ENCODE data around the gene TMPRSS2.

The TMPRSS2 gene

GRCh38 chr21:41500931-41501381 lies 7.0 kb downstream of the TMPRSS2 start (continued):
- no peak for TF ChIP-seq ZNF560 (tag by site-specific recombination; IDR thresholded peaks at IDR 0.05; ENCODE audit: borderline replicate concordance)
- no peak for TF ChIP-seq ZNF585B (tag by site-specific recombination; IDR thresholded peaks at IDR 0.05)
- no peak for TF ChIP-seq GLI4 (tag by site-specific recombination; IDR thresholded peaks at IDR 0.05)
- TF ChIP-seq ZNF747 (tag by site-specific recombination; IDR thresholded peaks at IDR 0.05), result no peak
- TF ChIP-seq ZNF776 (tag by site-specific recombination; IDR thresholded peaks at IDR 0.05; ENCODE audit: borderline replicate concordance), result no peak

GRCh38 chr21:41500363-41500762 lies 7.6 kb downstream of the TMPRSS2 start:
- POLR2A ChIA-PET, result no interaction called here
- Histone ChIP-seq H3K36me3 (ENCODE audit: control insufficient read depth in 2 of 2, insufficient read depth in 1 of 2, low read length in 2 of 2) (no peaks in the 10 kb centered on the region), H3K4me1 (ENCODE audit: control insufficient read depth, insufficient read depth, low read length) (no peaks in the 10 kb centered on the region), H3K4me3 (ENCODE audit: low read depth, low read length) (no peak overlapping the region), H3K9me3 (ENCODE audit: control insufficient read depth, insufficient read depth, low read depth, low read length) (no peaks in the 10 kb centered on the region), H3K27ac (ENCODE audit: extremely low read depth, low read depth, low read length) (no peak overlapping the region)
- CTCF ChIA-PET, result interaction anchor here (0.6 to 1.8 kb wide), 2 partner anchors 217 to 1018 kb away, joined by 4 read pairs; no protein-coding TSS in a partner anchor
- TF ChIP-seq ZNF366 (tag by site-specific recombination; conservative IDR thresholded peaks at IDR 0.05), result no peak
- TF ChIP-seq ZNF121 (tag by site-specific recombination; IDR thresholded peaks at IDR 0.05), result no peak
- TF ChIP-seq TRIM28 (IDR thresholded peaks at IDR 0.05; ENCODE audit: borderline replicate concordance, low read length), result no peak
- TF ChIP-seq, protein P1, sequence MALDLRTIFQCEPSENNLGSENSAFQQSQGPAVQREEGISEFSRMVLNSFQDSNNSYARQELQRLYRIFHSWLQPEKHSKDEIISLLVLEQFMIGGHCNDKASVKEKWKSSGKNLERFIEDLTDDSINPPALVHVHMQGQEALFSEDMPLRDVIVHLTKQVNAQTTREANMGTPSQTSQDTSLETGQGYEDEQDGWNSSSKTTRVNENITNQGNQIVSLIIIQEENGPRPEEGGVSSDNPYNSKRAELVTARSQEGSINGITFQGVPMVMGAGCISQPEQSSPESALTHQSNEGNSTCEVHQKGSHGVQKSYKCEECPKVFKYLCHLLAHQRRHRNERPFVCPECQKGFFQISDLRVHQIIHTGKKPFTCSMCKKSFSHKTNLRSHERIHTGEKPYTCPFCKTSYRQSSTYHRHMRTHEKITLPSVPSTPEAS (tag by site-specific recombination; IDR thresholded peaks at IDR 0.05), result no peak
- TF ChIP-seq WT1 (tag by site-specific recombination; IDR thresholded peaks at IDR 0.05), result no peak
- TF ChIP-seq ZNF157 (tag by site-specific recombination; IDR thresholded peaks at IDR 0.05), result no peak
- TF ChIP-seq GLI4 (tag by site-specific recombination; IDR thresholded peaks at IDR 0.05), result no peak
- TF ChIP-seq ZNF16 (tag by site-specific recombination; IDR thresholded peaks at IDR 0.05; ENCODE audit: low read depth), result no peak
- TF ChIP-seq ZNF623 (tag by site-specific recombination; IDR thresholded peaks at IDR 0.05), result no peak
- no peak for TF ChIP-seq ZNF23 (tag by site-specific recombination; IDR thresholded peaks at IDR 0.05; ENCODE audit: borderline replicate concordance)
- no peak for TF ChIP-seq ZNF785 (tag by site-specific recombination; IDR thresholded peaks at IDR 0.05)
- no peak for TF ChIP-seq ZNF148 (tag by site-specific recombination; IDR thresholded peaks at IDR 0.05; ENCODE audit: borderline replicate concordance)
- no peak for TF ChIP-seq ZNF600 (tag by site-specific recombination; IDR thresholded peaks at IDR 0.05)
- TF ChIP-seq ZNF37A (tag by site-specific recombination; IDR thresholded peaks at IDR 0.05), result no peak
- TF ChIP-seq ZNF514 (tag by site-specific recombination; IDR thresholded peaks at IDR 0.05), result no peak

- Histone ChIP-seq H3K27ac (ENCODE audit: extremely low read depth, low read depth, low read length) (no peak overlapping the region), H3K4me1 (ENCODE audit: control insufficient read depth, insufficient read depth, low read length) (no peaks in the 10 kb centered on the region), H3K4me3 (ENCODE audit: low read depth, low read length) (no peak overlapping the region), H3K36me3 (ENCODE audit: control insufficient read depth in 2 of 2, insufficient read depth in 1 of 2, low read length in 2 of 2) (no peaks in the 10 kb centered on the region), H3K9me3 (ENCODE audit: control insufficient read depth, insufficient read depth, low read depth, low read length) (no peaks in the 10 kb centered on the region)
- CTCF ChIA-PET, result interaction anchor here (0.6 to 1.8 kb wide), 2 partner anchors 217 to 1018 kb away, joined by 4 read pairs; no protein-coding TSS in a partner anchor
- POLR2A ChIA-PET, result no interaction called here
- TF ChIP-seq PRDM1 (tag by site-specific recombination; IDR thresholded peaks at IDR 0.05) (no peak), ZNF837 (tag by site-specific recombination; IDR thresholded peaks at IDR 0.05) (no peak), KLF16 (tag by site-specific recombination; IDR thresholded peaks at IDR 0.05) (no peak), SP3 (tag by site-specific recombination; IDR thresholded peaks at IDR 0.05) (no peak), ZNF335 (tag by site-specific recombination; conservative IDR thresholded peaks at IDR 0.05) (no peak), BCL11B (tag by site-specific recombination; IDR thresholded peaks at IDR 0.05; ENCODE audit: low read depth) (no peak), ZNF776 (tag by site-specific recombination; IDR thresholded peaks at IDR 0.05; ENCODE audit: borderline replicate concordance) (no peak), ZNF639 (tag by site-specific recombination; IDR thresholded peaks at IDR 0.05) (no peak)
- TF ChIP-seq, protein P2, sequence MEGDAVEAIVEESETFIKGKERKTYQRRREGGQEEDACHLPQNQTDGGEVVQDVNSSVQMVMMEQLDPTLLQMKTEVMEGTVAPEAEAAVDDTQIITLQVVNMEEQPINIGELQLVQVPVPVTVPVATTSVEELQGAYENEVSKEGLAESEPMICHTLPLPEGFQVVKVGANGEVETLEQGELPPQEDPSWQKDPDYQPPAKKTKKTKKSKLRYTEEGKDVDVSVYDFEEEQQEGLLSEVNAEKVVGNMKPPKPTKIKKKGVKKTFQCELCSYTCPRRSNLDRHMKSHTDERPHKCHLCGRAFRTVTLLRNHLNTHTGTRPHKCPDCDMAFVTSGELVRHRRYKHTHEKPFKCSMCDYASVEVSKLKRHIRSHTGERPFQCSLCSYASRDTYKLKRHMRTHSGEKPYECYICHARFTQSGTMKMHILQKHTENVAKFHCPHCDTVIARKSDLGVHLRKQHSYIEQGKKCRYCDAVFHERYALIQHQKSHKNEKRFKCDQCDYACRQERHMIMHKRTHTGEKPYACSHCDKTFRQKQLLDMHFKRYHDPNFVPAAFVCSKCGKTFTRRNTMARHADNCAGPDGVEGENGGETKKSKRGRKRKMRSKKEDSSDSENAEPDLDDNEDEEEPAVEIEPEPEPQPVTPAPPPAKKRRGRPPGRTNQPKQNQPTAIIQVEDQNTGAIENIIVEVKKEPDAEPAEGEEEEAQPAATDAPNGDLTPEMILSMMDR (tag by site-specific recombination; IDR thresholded peaks at IDR 0.05), result no peak
These were observed 8.0 kb downstream of the TMPRSS2 start for GRCh38 chr21:41499920-41500319.

All from HEK293 (cell line).